ENCODE results near the gene LAT.
"Not testable (repeated sequence)": the region's sequence is repeated elsewhere in the genome, so short reads cannot be mapped to it uniquely, and the experiment has no call there.

The LAT gene

DNA sequence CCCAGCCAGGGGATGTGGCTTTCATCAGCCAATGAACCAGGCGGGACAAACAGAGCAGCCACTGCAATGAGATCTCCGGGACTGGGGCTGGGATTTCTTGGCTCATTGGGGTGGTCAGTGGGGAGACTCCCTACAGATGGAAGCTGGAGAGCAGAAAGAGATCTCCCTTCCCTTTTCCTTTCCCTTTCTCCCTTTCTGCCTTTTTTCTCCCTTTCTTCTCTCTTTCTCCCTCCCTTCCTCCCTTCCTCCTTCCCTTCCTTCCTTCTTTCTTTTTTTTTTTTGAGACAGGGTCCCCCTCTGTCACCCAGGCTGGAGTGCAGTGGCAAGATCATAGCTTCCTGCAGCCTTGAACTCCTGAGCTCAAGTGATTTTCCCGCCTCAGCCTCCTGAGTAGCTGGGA lies 14.0 kb downstream of the LAT start:
- TF ChIP-seq YY1 (IDR thresholded peaks at IDR 0.05; ENCODE audit: insufficient read depth, insufficient read length) = no peak
- no peak for TF ChIP-seq SUZ12 (IDR thresholded peaks at IDR 0.05; ENCODE audit: extremely low read depth, insufficient read depth, insufficient read length)
- TF ChIP-seq ZNF274 (IDR thresholded peaks at IDR 0.05; ENCODE audit: low read depth, low read length) = no peak
- Histone ChIP-seq H3K9ac (ENCODE audit: insufficient read length, low read depth) (no peak overlapping the region), H3K36me3 (ENCODE audit: insufficient read depth, insufficient read length, low read length) (no peaks in the 10 kb centered on the region), H3K27me3 (ENCODE audit: insufficient read depth, insufficient read length) (no peaks in the 10 kb centered on the region), H3K4me1 (ENCODE audit: insufficient read depth, insufficient read length) (no peaks in the 10 kb centered on the region), H3K9me3 (ENCODE audit: insufficient read depth, low read length) (no peaks in the 10 kb centered on the region), H3K4me3 (ENCODE audit: insufficient read length, low read depth) (no peak overlapping the region)
- no peak for DNase-seq (ENCODE audit: low read depth, low spot score)

- TF ChIP-seq YY1 (IDR thresholded peaks at IDR 0.05; ENCODE audit: insufficient read depth, insufficient read length) (no peak), SUZ12 (IDR thresholded peaks at IDR 0.05; ENCODE audit: extremely low read depth, insufficient read depth, insufficient read length) (no peak), ZNF274 (IDR thresholded peaks at IDR 0.05; ENCODE audit: low read depth, low read length) (no peak)
- no peak overlapping the region for H3K9ac ChIP-seq (ENCODE audit: insufficient read length, low read depth)
Observed at GRCh38 chr16:28999577-28999976, 14.7 kb downstream of the LAT start.

DNA sequence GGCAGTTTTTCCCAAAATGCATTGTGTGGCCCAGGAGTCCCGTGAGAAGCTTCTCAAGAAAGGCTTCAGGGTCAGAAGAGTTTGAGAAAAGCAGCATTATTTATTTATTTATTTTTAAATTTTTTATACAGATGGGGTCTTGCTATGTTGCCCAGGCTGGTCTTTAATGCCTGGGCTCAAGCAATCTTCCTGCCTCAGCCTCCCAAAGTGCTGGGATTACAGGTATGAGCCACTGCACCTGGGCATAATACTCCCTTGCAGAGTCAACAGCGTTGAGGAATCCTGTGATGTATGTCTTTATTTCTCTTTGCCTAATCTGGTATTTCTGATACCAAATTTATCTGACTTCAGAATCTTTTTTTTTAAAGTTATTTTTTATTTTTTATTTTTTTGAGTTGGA lies 15.2 kb downstream of the LAT start:
- H3K36me3 ChIP-seq (ENCODE audit: insufficient read depth, insufficient read length, low read length) = no peaks in the 10 kb centered on the region
- no peaks in the 10 kb centered on the region for H3K27me3 ChIP-seq (ENCODE audit: insufficient read depth, insufficient read length)

More at GRCh38 chr16:28999577-28999976, 14.7 kb downstream of the LAT start:
- H3K36me3 ChIP-seq (ENCODE audit: insufficient read depth, insufficient read length, low read length) = no peaks in the 10 kb centered on the region
- H3K4me3 ChIP-seq (ENCODE audit: insufficient read length, low read depth) = no peak overlapping the region
- no peaks in the 10 kb centered on the region for H3K9me3 ChIP-seq (ENCODE audit: insufficient read depth, low read length)
- no peaks in the 10 kb centered on the region for H3K4me1 ChIP-seq (ENCODE audit: insufficient read depth, insufficient read length)
- DNase-seq (ENCODE audit: low read depth, low spot score) = no peak
- no peaks in the 10 kb centered on the region for H3K27me3 ChIP-seq (ENCODE audit: insufficient read depth, insufficient read length)

GRCh38 chr16:29004496-29005139 lies 19.8 kb downstream of the LAT start:
- not testable (repeated sequence) for DNase-seq (ENCODE audit: low read depth, low spot score); H3K36me3 ChIP-seq (ENCODE audit: insufficient read depth, insufficient read length, low read length); H3K4me3 ChIP-seq (ENCODE audit: insufficient read length, low read depth); H3K27me3 ChIP-seq (ENCODE audit: insufficient read depth, insufficient read length); H3K4me1 ChIP-seq (ENCODE audit: insufficient read depth, insufficient read length); H3K9me3 ChIP-seq (ENCODE audit: insufficient read depth, low read length); H3K9ac ChIP-seq (ENCODE audit: insufficient read length, low read depth)

More for the DNA sequence above, 15.2 kb downstream of the LAT start:
- Histone ChIP-seq H3K9me3 (ENCODE audit: insufficient read depth, low read length) (no peaks in the 10 kb centered on the region), H3K4me1 (ENCODE audit: insufficient read depth, insufficient read length) (no peaks in the 10 kb centered on the region), H3K9ac (ENCODE audit: insufficient read length, low read depth) (no peak overlapping the region), H3K4me3 (ENCODE audit: insufficient read length, low read depth) (no peak overlapping the region)
- TF ChIP-seq SUZ12 (IDR thresholded peaks at IDR 0.05; ENCODE audit: extremely low read depth, insufficient read depth, insufficient read length) (no peak), ZNF274 (IDR thresholded peaks at IDR 0.05; ENCODE audit: low read depth, low read length) (no peak), YY1 (IDR thresholded peaks at IDR 0.05; ENCODE audit: insufficient read depth, insufficient read length) (no peak)
- DNase-seq (ENCODE audit: low read depth, low spot score) = no peak

DNA sequence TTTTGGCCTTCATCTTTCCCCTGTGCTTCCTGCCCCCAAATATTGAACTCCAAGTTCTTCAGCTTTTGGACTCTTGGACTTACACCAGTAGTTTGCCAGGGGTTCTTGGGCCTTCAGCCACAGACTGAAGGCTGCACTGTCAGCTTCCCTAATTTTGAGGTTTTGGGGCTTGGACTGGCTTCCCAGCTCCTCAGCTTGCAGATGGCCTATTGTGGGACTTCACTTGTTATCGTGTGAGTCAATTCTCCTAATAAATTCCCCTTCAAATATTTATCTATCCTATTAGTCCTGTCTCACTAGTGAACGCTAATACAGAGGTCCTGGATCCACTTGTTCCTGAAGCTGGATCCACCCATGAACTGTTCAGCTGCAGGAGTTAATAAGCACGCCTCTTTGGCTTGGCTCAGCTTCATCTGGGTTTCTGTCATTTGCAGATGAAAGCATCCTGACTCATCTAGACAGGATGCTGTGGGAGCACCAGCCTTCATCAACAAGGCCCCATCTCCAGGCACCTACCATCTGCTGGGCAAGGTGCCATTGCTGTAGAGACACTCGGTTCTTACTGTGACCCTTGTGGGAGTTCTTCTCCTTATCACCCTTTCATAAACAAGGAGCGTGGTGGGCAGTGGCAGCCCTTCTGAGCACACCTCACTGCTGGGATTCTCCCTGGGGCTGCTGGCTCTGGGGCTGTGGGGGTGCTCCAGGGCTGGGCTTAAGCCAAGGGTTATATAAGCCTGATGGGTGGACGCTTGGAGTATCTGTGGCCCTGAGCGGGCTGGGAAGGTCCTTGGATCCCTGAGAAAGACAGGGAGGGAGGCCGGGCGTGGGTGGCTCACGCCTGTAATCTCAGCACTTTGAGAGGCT lies 23.1 kb downstream of the LAT start:
- no peaks in the 10 kb centered on the region for H3K27me3 ChIP-seq (ENCODE audit: insufficient read depth, insufficient read length)
- H3K4me3 ChIP-seq (ENCODE audit: insufficient read length, low read depth) = no peak overlapping the region
- no peaks in the 10 kb centered on the region for H3K9me3 ChIP-seq (ENCODE audit: insufficient read depth, low read length)
- DNase-seq (ENCODE audit: low read depth, low spot score) = no peak
- no peaks in the 10 kb centered on the region for H3K36me3 ChIP-seq (ENCODE audit: insufficient read depth, insufficient read length, low read length)
- H3K9ac ChIP-seq (ENCODE audit: insufficient read length, low read depth) = no peak overlapping the region
- no peak for TF ChIP-seq SUZ12 (IDR thresholded peaks at IDR 0.05; ENCODE audit: extremely low read depth, insufficient read depth, insufficient read length)
- TF ChIP-seq YY1 (IDR thresholded peaks at IDR 0.05; ENCODE audit: insufficient read depth, insufficient read length) = no peak
- TF ChIP-seq ZNF274 (IDR thresholded peaks at IDR 0.05; ENCODE audit: low read depth, low read length) = no peak
- peaks cover 6% of the 10 kb centered on the region for H3K4me1 ChIP-seq (ENCODE audit: insufficient read depth, insufficient read length)

GRCh38 chr16:29009050-29009837 lies 24.4 kb downstream of the LAT start:
- DNase-seq (ENCODE audit: low read depth, low spot score) = no peak
- H3K4me1 ChIP-seq (ENCODE audit: insufficient read depth, insufficient read length) = peaks cover 6% of the 10 kb centered on the region

DNA sequence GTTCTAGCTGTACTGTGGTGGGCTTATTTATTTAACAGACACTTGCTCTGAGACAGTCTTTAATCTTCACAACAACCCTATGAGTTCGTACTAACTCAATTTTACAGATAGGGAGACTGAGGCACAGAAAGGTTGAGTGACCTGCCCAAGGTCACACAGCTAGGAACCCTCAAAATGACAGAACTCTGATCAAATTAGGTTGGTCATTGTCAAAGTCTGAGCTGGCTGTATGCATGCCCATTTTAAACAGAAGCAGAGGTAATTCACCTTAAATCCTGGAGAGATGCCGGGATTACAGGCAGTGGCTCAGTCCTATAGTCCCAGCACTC lies 24.9 kb downstream of the LAT start:
- no peak overlapping the region for H3K4me3 ChIP-seq (ENCODE audit: insufficient read length, low read depth)
- no peak for DNase-seq (ENCODE audit: low read depth, low spot score)
- no peak overlapping the region for H3K9ac ChIP-seq (ENCODE audit: insufficient read length, low read depth)
- H3K4me1 ChIP-seq (ENCODE audit: insufficient read depth, insufficient read length) = peaks cover 6% of the 10 kb centered on the region
- no peaks in the 10 kb centered on the region for H3K9me3 ChIP-seq (ENCODE audit: insufficient read depth, low read length)
- H3K36me3 ChIP-seq (ENCODE audit: insufficient read depth, insufficient read length, low read length) = no peaks in the 10 kb centered on the region
- TF ChIP-seq ZNF274 (IDR thresholded peaks at IDR 0.05; ENCODE audit: low read depth, low read length) = no peak
- no peak for TF ChIP-seq YY1 (IDR thresholded peaks at IDR 0.05; ENCODE audit: insufficient read depth, insufficient read length)
- no peak for TF ChIP-seq SUZ12 (IDR thresholded peaks at IDR 0.05; ENCODE audit: extremely low read depth, insufficient read depth, insufficient read length)
- H3K27me3 ChIP-seq (ENCODE audit: insufficient read depth, insufficient read length) = no peaks in the 10 kb centered on the region

More at GRCh38 chr16:29009050-29009837, 24.4 kb downstream of the LAT start:
- H3K9ac ChIP-seq (ENCODE audit: insufficient read length, low read depth) = no peak overlapping the region
- TF ChIP-seq ZNF274 (IDR thresholded peaks at IDR 0.05; ENCODE audit: low read depth, low read length) (no peak), SUZ12 (IDR thresholded peaks at IDR 0.05; ENCODE audit: extremely low read depth, insufficient read depth, insufficient read length) (no peak), YY1 (IDR thresholded peaks at IDR 0.05; ENCODE audit: insufficient read depth, insufficient read length) (no peak)
- H3K4me3 ChIP-seq (ENCODE audit: insufficient read length, low read depth) = no peak overlapping the region
- no peaks in the 10 kb centered on the region for H3K36me3 ChIP-seq (ENCODE audit: insufficient read depth, insufficient read length, low read length)
- H3K27me3 ChIP-seq (ENCODE audit: insufficient read depth, insufficient read length) = no peaks in the 10 kb centered on the region
- no peaks in the 10 kb centered on the region for H3K9me3 ChIP-seq (ENCODE audit: insufficient read depth, low read length)
